ENCODE measurements around the gene CAPN1.
"Not testable (repeated sequence)": the region's sequence is repeated elsewhere in the genome, so short reads cannot be mapped to it uniquely, and the experiment has no call there.

DNA sequence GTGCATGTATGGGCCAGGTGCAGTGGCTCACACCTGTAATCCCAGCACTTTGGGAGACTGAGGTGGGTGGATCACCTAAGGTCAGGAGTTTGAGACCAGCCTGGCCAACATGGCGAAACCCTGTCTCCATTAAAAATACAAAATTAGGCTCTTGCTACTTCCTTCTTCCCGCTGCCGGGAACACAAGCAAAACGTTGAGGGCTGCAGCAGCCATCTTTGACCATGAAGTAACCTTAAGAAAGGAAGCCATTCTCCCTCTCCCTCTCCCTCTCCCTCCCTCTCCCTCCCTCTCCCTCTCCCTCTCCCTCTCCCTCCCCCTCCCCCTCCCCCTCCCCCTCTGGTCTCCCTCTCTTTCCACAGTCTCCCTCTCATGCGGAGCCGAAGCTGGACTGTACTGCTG is 56.6 kb downstream of the CAPN1 start:
- TF ChIP-seq POLR2A (IDR thresholded peaks at IDR 0.05; ENCODE audit: low read length); GATA1 (IDR thresholded peaks at IDR 0.05; ENCODE audit: low read depth, low read length): not testable (repeated sequence)

Measured in erythroblast (primary cell).